Stimulated activated CD4-positive, alpha-beta T cell treated with anti-CD3 and anti-CD28 coated beads, Interleukin-4, amount 100 ng/mL, for 1 hour (primary cell): Measurements from ENCODE around the gene CASZ1.

Experiments
- DNase-seq: peaks from one replicate; pipeline ENCODE4 v3.0.0-alpha.2; 2020

Gene CASZ1

DNA sequence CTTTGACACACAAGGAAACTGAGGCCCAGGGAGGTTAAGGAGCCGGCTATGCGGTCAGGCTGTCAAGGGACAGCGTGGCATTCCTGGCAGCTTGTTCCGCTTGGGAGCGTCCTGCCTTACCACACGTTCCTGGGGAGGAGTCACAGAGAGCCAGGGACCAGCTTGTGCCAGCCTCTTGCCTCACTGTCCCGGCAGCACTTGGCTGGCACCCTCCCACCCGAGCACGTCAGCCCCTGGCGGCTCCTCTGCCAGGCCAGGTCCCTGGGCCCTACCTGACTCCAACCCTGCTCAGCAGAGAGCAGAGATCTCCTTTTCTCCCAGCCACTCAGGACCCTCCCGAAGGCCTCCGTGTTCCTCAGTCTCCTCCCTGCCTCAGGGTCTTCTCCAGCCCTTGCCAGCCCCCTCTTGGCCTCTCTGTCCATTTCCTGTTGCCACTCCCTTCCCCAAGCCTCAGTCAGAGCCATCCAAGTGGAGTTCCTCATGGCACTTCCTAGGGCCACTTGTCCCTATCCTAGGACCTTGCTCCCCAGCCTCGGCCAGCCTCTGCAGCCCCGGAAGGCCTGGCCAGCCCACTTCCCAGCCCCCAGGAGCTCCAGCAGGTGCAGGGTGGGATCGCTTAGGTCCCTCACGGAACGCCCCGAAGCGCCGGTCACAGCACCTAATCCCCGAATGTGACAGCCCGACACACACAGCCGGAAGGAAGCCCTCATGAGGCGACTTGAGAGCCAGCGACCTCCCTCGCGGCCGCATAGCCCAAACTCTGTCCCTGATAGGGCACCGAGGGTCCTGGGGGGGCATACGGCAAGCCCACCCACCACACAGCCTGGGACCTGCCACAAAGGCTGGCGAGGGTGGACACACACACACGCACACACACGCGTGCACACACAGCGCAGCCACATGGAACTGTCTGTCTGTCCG, 130.3 kb downstream of the CASZ1 start:
- DNase-seq: no peak

DNA sequence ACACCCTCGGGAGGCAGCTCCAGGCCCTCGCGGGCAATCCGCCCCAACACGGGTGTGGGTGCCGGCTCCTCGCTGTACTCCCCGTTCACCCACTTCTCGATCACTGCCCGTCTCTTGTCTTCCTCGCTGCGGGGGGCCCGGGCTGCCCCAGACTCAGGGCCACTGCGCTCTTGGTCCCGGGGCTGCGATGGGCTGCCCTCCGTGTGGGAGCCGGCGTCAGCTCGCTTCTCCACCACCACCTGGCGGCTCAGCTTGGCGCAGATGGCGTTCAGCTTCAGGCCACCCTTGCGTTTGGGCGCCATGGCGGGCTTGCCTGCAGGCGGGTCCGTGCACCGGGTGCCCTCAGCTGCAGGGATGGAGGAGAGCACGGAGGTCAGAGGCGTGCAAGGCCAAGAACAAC, 131.2 kb downstream of the CASZ1 start:
- no peak for DNase-seq

DNA sequence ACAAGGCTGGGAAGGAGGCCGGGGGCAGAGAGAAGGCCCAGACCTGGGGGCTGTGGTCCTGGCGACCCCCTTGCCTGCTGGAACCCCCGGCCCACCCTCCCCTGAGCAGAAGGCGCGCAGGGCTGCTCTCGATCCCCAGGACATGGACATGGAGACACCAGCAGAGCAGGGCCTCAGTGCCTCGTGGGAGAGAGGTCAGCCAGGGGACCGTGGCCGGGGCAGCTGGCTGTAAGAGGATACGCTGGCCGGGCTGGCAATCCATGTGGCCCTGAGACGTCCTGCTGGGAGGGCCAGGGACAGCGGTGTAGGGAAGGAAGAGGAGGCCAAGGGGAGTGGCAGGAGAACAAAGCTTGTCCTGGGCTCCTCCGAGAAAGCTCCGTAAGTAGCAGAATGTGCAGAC, 132.2 kb downstream of the CASZ1 start:
- no peak for DNase-seq

DNA sequence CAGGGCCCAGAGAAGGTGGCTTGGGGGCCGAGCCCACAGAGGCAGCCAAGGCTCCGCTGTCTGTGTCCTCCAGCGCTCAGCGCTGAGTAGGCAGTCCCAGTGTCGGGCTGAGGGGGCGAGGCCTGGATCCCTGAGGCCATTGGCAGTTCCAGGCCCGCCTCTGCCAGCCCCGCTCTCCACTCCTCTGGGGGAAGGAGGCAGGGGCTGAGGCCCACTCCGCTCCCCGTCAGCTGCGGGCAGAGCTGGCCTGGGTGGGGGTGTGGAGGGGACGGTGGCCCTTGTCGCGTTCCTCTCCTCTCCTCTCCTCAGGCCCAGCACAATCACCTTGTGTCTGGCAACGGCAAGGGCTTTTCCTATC, 132.8 kb downstream of the CASZ1 start:
- DNase-seq: no peak

DNA sequence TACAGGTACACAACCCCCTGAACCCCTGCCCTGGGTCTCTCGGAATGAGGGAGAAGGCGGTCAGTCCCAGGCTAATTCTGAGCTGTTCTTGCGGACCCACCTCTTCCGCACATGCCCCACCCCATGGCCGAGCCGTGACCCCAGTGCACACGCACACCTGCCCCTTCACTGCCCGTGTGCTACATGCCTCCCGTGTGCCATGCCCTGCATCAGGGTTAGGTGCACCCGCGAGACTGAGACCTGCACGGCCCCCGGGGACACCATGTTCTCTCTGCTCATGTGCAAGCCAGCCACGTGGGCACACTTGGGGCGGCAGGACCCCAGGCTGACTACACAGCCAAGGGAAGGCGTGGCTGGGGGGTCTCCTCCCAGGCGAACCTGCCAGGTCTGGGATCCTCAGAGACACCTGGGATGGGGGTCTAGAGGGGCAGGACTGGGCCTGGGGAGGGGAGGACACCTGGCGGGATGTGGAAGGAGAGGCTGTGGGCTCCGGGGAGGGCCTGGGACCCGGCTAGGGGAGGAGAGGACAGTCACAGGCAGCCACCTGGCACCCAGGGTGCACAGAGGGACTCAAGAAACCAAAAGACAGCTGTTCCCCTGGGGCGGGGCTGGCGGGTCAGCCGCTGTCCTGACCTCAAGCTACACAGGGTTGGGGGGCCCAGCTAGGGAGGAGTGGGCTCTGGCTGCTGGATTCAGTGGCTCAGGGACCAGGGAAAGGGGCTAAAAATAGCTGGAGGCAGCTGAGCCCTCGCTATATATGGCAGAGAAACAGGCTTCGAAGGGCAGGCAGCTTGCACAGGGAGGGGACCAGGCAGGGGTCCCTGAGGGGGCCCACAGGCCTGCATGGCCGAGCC, 133.4 kb downstream of the CASZ1 start:
- DNase-seq: no peak

DNA sequence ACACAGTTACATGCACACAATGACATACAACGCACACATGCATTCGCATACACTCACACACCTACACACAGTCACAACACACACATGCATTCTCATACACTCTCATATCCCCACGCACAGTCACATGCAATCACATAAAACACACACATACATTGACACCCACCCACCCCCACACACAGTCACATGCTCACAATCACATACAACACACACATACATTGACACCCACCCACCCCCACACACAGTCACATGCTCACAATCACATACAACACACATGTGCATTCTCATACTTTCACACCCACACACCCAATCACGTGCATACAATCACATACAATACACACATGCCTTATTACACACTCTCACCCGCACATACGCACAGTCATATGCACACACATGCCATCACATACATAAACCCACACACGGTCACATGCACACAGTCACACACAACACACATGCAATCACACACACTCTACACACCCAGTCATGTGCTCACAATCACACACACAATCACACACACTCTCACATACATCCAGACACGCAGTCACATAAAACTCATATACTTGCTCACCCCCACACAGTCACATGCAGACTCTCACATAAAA, 134.3 kb downstream of the CASZ1 start:
- no peak for DNase-seq

DNA sequence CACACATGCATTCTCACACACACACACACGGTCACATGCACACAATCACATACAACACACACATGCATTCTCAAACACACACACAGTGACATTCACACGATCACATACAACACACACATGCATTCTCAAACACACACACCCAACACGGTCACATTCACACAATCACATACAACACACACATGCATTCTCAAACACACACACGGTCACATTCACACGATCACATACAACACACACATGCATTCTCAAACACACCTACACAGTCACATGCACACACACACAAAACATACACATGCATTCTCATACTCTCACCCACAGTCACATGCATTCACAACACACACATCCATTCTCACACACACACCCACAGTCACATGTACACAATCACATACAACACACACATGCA, 135.0 kb downstream of the CASZ1 start:
- no peak for DNase-seq

DNA sequence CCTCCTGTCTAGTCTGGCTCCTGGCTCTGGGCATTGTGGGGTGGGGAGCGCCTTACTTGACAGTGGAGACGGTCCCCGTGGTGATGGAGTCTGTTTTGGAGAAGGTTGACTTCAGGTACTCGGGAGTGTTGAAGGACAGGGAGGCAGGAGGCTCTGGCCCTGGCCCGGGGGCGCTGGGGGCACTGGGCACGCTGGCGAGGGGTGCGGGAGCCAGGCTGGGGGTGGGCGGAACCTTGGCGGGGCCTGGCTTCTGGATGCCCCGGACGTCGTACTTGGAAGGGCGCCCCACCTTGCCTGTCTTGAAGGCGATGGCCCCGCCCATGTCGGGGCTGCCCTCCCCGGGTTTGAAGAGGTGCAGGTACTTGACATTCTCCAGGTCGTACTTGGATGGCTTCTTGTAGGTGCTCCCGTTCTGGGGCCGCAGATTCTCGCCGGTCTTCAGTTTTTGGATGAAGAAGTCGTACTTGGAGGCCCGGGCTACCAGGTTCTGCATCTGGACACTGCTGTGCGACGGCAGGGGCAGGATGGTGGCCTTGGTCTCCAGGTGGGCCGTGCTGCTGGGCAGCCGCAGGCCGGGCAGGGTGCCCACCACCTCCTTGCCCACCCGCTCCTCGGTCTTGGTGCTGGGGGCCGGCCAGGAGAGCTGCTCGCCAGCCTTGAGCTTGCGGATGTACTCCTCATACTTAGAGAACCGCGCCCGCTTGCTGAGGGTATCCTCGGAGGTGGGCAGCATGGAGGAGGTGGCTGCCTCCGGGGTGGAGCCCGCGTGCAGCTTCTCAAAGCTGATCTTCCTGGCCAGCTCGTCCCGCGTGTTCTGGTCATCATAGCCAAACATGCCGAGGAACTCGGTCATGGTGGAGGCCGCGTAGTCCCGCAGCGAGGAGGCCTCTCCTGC, 136.6 kb downstream of the CASZ1 start:
- no peak for DNase-seq

DNA sequence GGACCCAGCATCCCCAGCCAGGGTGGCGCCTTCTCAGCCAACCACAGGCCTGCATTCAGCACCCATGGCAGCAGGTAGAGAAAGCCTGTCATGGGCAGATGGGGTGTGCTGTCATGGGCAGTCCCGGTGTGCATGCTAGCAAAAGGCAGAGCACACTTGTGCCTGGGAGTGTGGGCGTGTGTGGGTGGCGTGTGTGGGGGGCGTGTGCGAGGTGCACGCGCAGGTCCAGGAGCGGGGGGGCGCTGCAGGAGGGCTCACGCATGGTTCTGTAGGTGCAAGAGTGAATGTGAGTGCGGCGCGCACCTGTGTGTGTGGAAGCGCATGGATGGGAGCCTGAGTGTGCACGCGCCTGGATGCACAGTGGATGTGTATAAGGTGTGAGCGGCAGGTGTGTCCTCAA, 137.2 kb downstream of the CASZ1 start:
- no peak for DNase-seq

DNA sequence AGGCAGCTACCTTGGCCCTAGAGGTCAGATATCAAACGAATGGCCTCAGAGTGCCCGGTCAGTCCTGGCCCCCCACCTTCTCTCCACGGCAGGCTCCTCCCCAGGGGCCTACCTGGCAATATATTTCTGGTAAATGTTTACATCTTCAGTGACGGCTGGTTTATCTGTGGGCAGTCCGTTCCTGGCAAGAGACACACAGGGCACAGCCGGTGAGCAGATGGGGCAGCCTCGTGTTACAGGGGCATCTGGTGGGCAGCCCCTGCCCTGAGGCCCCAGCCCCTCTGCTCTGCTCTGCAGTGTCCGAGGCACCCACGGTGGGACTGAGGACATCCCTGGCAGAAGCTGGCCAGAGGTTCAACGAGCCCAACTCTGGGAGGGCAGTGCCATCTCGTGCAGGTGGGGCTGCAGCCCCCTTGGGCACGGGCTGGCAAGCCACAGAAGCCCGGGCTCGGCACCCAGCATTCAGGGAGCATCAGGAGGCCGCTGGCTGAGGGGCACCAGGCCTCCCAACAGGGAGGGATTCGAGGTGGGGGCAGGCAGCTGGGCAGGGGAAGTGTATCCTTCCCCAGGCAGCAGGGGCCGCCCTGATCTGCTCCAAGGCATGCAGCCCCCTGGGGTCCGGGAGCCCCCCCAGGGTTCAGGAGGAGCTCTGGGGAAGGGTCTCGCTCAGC, 137.9 kb downstream of the CASZ1 start:
- DNase-seq: no peak

DNA sequence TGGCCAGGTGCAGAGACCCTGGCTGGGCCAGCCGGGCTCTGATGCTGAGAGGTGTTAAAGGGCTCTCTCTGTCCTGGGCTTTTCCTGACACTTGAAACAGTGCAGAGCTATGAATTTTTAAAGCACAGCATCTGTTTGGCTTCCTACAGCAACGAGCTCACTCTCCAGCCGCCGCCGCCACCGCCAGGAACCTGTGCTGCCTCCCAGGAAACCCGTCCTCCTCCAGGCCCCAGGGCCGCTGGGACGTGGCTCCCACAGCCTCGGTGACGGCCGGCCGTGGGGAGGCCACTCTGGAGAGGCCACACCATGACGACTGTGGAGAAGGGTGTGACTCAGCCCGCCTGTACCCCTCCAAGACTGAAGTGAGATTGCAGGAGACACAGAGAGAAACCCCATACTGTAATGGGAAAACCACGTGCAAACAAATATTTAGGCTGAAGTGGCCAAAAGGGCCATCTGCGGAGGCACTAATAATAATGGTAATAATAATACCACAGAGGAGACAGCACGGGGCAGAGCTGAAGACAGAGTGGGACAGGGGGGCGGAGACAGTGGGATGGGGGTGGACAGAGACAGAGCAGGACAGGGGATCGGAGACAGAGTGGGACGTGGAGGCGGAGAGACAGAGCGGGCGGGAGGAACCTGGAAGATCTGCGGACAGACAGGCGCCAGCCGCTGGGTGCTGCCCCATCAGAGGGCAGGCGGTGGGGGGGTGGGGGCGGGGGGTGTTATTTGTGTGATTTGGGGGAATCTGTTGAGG, 139.2 kb downstream of the CASZ1 start:
- no peak for DNase-seq

DNA sequence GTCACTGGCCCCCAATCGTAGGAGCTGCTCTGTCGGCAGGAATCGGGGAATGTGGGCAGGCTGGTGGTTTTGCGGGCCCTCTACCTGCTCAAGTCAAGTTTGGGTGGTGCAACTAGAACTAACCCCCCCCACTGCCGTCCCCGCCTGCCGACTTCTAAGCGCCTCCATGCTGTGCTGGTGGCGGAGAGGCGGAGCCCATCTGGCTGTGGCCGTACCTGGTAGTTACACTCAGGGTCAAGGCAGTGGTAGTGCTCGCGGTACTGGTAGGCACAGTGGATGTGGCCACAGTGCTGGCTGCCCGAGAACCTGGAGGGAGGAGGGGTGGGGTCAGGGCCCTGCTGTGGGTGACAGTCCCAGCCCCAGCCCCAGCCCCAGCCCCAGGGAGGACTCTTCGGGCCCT, 140.0 kb downstream of the CASZ1 start:
- DNase-seq: no peak

DNA sequence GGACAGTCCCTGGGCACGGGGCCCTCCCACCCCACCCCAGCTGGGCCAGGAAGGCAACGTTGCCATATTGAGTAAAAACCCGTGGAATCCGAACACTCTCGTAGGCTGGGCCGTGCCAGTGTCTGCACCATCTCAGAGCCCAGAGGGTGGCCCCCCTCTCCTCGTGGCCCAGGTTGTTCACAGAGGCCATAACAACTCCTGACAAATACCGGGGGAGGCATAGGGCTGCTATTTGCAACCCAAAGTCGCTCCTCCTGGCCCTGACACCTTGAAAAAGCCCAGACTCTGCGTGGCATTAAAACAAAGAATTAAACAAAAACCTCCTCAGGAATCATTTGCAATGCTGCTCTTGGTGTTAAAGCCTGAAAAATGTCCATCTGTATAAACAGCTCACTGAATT, 141.4 kb downstream of the CASZ1 start:
- no peak for DNase-seq

DNA sequence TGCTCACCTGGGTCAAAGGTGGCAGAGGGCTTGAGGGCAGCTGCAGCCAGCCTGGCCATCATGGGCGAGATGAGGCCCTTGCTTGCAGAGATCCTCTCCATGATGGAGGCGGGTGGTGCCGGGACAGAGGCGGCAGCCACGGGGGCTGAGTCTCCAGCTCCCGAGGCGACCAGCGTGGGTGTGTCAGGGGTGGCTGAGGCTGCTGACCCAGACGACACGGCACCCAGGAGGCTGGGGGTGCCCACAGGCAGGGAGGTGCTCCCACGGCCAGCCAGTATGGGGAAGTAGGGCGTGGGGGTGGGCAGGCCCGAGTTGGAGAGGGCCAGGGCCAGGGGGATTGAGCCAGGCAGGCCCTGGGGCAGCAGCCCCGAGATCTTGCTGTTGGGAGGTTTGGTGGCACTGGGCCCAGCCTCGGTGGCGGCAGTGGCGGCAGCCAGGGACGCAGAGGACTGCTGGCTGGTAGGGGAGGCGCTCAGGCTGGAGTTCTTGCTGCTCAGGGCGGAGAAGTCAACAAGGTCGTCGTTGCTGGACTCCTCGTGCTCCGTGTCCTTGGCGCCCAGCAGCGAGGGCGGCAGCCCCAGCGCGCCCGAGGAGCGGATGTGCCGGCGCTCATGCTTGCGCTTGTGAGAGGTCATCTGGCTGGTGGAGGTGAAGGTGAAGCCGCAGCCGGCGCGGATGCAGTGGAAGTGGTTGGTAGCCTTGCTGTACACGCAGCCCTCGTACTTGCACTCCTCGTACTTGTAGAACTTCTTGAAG, 142.9 kb downstream of the CASZ1 start:
- DNase-seq: no peak

DNA sequence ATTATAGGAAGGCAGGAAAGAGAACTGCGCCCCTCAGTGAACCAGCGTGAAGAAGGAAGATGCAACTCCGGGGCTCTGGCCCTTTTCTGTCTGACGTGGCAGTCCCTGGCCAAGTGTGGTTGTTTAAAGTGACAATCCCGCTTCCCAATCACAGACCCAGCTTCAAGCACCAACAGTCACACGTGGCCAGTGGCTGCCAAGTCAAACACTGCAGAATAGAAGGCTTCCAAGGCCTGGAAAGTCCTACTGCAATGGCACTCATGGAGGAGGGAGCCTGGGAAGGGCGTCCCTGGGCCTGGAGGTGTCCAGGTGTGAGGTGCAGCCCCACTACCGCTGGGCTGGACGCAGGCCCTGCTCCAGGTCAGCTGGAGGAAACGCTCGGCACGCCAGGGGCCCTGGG, 143.8 kb downstream of the CASZ1 start:
- no peak for DNase-seq

DNA sequence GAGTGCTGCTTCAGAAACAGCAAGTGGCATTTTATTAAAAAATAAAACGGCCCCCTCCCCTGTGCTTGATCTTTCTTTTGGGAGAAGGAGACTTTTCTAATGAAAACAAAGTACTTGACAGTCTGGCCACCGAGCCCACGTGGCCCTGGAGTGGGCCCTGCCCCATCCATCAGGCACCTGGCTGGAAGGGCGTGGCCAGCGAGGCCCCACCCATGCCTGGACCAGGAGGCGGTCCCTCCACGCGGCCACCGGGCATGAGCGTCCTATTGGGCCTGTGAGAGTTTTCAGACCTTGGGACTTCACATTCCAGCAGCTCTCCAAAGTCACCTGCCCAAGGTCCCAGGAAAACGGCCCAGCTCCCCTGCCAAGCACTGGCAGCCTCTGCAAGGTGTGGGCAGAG, 144.7 kb downstream of the CASZ1 start:
- DNase-seq: no peak

DNA sequence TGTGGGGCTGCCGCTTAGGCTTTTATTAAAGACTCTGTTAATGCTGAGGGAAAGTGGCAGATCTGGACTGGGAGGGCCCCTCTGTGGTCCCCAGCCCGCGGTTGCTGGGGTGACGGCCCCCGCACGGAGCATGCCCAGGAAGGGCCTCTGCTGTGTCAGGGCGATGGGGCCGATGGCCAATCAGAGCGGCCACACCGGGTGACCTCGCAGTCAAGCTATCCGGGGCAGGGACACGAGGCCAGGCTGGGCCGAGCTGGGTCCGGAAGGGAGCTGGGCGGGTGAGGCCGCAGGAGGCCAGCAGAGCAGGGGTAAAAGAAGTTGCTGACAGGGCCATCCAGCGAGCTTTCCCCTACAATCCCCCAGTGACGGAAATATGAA, 145.1 kb downstream of the CASZ1 start:
- no peak for DNase-seq

DNA sequence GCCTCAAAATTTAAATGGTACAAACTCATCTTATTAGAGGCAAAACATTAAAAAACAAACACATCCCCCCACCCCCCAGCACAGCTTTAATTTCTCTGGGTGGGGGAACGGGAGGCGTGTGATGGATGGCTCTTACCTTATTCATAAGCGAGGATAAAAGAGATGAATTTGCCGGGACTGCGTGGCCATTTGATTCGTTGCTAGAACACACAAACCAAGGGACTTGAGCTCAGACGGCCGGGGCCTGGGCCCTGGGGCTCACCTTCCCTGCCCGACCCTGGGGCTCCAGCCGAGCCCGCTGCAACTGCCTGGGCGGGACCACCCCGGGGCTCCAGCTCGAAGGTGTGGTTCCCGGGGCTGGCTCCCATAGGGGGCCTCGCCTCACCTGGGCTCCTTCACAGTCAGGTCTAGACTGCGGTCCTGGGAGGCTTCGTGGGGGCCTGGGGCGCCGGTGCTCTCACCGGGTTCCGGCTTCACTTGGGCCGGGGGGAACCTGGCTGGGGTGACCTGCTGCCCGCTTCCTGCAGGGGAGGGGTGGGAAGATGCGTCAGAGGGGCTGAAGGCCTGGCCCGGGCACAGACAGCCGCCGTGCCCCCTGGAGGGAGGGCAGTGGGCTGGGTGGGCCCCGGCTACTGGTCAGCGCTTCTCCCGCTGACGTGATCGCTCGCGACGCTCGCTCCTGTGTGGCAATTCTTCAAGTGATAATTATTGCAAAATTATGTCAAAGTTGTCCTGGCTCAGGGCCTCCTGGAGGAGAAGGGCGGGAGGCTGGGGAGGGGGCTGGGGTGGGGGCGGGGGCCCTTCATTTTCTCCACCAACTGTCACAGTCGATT, 145.7 kb downstream of the CASZ1 start:
- DNase-seq: no peak

DNA sequence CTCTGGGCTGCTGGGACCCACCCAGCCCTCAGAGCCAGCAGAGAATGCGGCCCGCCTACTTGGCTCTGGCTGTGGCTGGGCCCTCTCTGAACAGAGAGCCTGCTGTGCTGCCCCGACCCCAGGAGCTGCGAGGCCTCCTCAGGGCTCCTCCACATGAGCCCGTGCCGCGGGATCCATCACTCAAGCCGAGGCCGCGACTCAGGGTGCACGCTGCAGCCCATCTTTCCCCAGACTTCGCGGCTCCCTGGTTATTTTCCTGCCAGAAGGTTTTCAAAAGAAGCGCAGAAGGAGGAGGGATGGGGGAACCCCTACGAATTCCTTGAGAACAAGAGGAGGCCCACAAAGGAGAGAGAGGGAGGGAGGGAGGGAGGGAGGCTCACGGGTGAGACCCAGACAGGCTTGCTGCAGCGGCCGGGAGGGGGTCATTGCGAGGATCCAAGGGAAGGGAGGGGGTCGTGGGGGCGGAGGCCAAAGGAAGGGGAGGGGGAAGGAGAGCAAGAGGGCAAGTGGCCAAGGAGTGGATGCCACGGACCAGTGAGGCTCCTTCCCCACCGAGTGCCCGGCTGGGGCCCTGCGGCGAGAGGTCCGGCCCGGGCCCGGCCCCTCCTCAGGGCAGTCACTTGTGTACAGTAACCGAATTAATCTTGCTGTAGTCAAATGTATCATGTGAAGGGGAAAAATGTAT, 146.8 kb downstream of the CASZ1 start:
- no peak for DNase-seq
